Fibroblast of villous mesenchyme (primary cell): ENCODE measurements around the gene BICDL1. TPM values are rescaled to one million over a fixed set of nuclear protein-coding genes. Genes with fewer than 3 reads are reported as not detected.

Experiments
- DNase-seq: peaks from one replicate; pipeline ENCODE4 v3.0.0-alpha.2; 2010; ENCODE audit warnings: low read depth
- H3K4me3 ChIP-seq: 2 replicates; pipeline ENCODE4 v1.5.1; 2011; ENCODE audit warnings: low read depth, mild to moderate bottlenecking, low read length
- CTCF ChIP-seq: IDR thresholded peaks from 2 replicates; pipeline ENCODE4 v1.5.1; 2012; ENCODE audit warnings: low read depth, mild to moderate bottlenecking, low read length; ENCODE audit not compliant: insufficient read depth
- total RNA-seq: library from RNA; depleted of rRNA; stranded (reverse); fragments of >200 nt; gene quantifications from 2 replicates; pipeline ENCODE4 v1.2.3, GENCODE V29; 2012

BICDL1 gene
- total RNA-seq, 1 donor = 1.7 TPM

GRCh38 chr12:119989361-119989730 is 310 bp downstream of the BICDL1 start:
- peak overlapping the region; percentile 55 for H3K4me3 ChIP-seq
- no peak for TF ChIP-seq CTCF
- peak; percentile 24 for DNase-seq

GRCh38 chr12:119989731-119990381 is 820 bp downstream of the BICDL1 start:
- DNase-seq = peak; percentile 75
- no peak for TF ChIP-seq CTCF
- no peak overlapping the region for H3K4me3 ChIP-seq

- H3K4me3 ChIP-seq = no peak overlapping the region
- TF ChIP-seq CTCF = no peak
- DNase-seq = no peak
These were observed 1.4 kb downstream of the BICDL1 start for GRCh38 chr12:119990382-119990874.

- DNase-seq = no peak
- no peak overlapping the region for H3K4me3 ChIP-seq
- TF ChIP-seq CTCF = no peak
These were observed 3.2 kb downstream of the BICDL1 start for GRCh38 chr12:119992129-119992705.

GRCh38 chr12:119994892-119995658 is 6.0 kb downstream of the BICDL1 start:
- no peak for TF ChIP-seq CTCF
- no peak overlapping the region for H3K4me3 ChIP-seq
- DNase-seq = no peak

- DNase-seq = no peak
- no peak for TF ChIP-seq CTCF
- H3K4me3 ChIP-seq = no peak overlapping the region
These were observed 7.4 kb downstream of the BICDL1 start for GRCh38 chr12:119996417-119996816.
